SK-N-SH treated with all-trans-retinoic acid at 6 μM for 48 hours (cell line): Measurements from ENCODE around the gene UBE2Z.
A peak's percentile ranks its signal among the peaks of the same experiment; 100 is the strongest.

ENCODE experiments used
- ATAC-seq: fragments of 200-7000 bp; cut with Tn5 transposase; 3 replicates; pipeline ENCODE4 v1.9.1; 2020; ENCODE audit warnings: mild to moderate bottlenecking, moderate library complexity
- ARNTL ChIP-seq: fragments of 450-650 bp; formaldehyde crosslinking; IDR thresholded peaks from 2 replicates; pipeline ENCODE4 v1.5.0; 2020; ENCODE audit warnings: low read depth, mild to moderate bottlenecking, moderate library complexity, borderline replicate concordance
- BACH2 ChIP-seq: fragments of 250-450 bp; sonication (Bioruptor Pico); IDR thresholded peaks from 2 replicates; pipeline ENCODE4 v1.9.0; 2021; ENCODE audit warnings: mild to moderate bottlenecking, borderline replicate concordance
- CSDC2 ChIP-seq: fragments of 250-450 bp; sonication (Bioruptor Pico); IDR thresholded peaks from 2 replicates; pipeline ENCODE4 v1.5.0; 2020; ENCODE audit warnings: mild to moderate bottlenecking, moderate library complexity
- ESRRG ChIP-seq: fragments of 250-450 bp; sonication (Bioruptor Pico); IDR thresholded peaks from 2 replicates; pipeline ENCODE4 v1.6.1; 2021; ENCODE audit warnings: mild to moderate bottlenecking
- GLIS3 ChIP-seq: fragments of 250-450 bp; sonication (Bioruptor Pico); IDR thresholded peaks from 2 replicates; pipeline ENCODE4 v1.5.0; 2020; ENCODE audit warnings: mild to moderate bottlenecking, moderate library complexity
- ISL1 ChIP-seq: fragments of 250-450 bp; sonication (Bioruptor Pico); IDR thresholded peaks from 2 replicates; pipeline ENCODE4 v2.1.2; 2022; ENCODE audit warnings: mild to moderate bottlenecking, moderate library complexity
- OSR1 ChIP-seq: fragments of 250-450 bp; sonication (Bioruptor Pico); IDR thresholded peaks from 2 replicates; pipeline ENCODE4 v1.8.0; 2022; ENCODE audit warnings: moderate library complexity, mild to moderate bottlenecking, inconsistent platforms
- PATZ1 ChIP-seq: fragments of 250-450 bp; sonication (Bioruptor Pico); IDR thresholded peaks from 2 replicates; pipeline ENCODE4 v1.8.0; 2020; ENCODE audit warnings: mild to moderate bottlenecking, moderate library complexity, borderline replicate concordance
- POU6F1 ChIP-seq: fragments of 250-450 bp; sonication (Bioruptor Pico); IDR thresholded peaks from 2 replicates; pipeline ENCODE4 v1.8.0; 2021; ENCODE audit warnings: low read depth, mild to moderate bottlenecking, moderate library complexity, borderline replicate concordance
- PPARA ChIP-seq: fragments of 250-450 bp; sonication (Bioruptor Pico); IDR thresholded peaks from 2 replicates; pipeline ENCODE4 v1.5.0; 2020; ENCODE audit warnings: mild to moderate bottlenecking, borderline replicate concordance
- RARB ChIP-seq: fragments of 250-450 bp; sonication (Bioruptor Pico); IDR thresholded peaks from 2 replicates; pipeline ENCODE4 v1.8.0; 2021; ENCODE audit warnings: mild to moderate bottlenecking, moderate library complexity
- SNAI2 ChIP-seq: fragments of 250-450 bp; sonication (Bioruptor Pico); IDR thresholded peaks from 2 replicates; pipeline ENCODE4 v1.5.0; 2020; ENCODE audit warnings: mild to moderate bottlenecking, moderate library complexity
- TCF4 ChIP-seq: fragments of 250-450 bp; sonication (Bioruptor Pico); IDR thresholded peaks from 2 replicates; pipeline ENCODE4 v1.8.0; 2021; ENCODE audit warnings: mild to moderate bottlenecking, moderate library complexity, borderline replicate concordance
- TOX ChIP-seq: fragments of 250-450 bp; sonication (Bioruptor Pico); IDR thresholded peaks from 2 replicates; pipeline ENCODE4 v1.8.0; 2021; ENCODE audit warnings: mild to moderate bottlenecking, moderate library complexity, borderline replicate concordance
- TSHZ2 ChIP-seq: fragments of 250-450 bp; sonication (Bioruptor Pico); IDR thresholded peaks from 2 replicates; pipeline ENCODE4 v1.5.0; 2020; ENCODE audit warnings: mild to moderate bottlenecking, moderate library complexity
- ZC3H10 ChIP-seq: fragments of 250-450 bp; sonication (Bioruptor Pico); IDR thresholded peaks from 2 replicates; pipeline ENCODE4 v1.5.1; 2021; ENCODE audit warnings: mild to moderate bottlenecking, moderate library complexity
- ZFP30 ChIP-seq: fragments of 450-650 bp; formaldehyde crosslinking; IDR thresholded peaks from 2 replicates; pipeline ENCODE4 v1.5.0; 2022; ENCODE audit warnings: mild to moderate bottlenecking, moderate library complexity
- ZNF565 ChIP-seq: fragments of 450-650 bp; formaldehyde crosslinking; conservative IDR thresholded peaks from 2 replicates; pipeline ENCODE4 v1.5.0; 2020; ENCODE audit warnings: low read depth, mild to moderate bottlenecking, moderate library complexity
- ZNF70 ChIP-seq: fragments of 450-650 bp; formaldehyde crosslinking; IDR thresholded peaks from 2 replicates; pipeline ENCODE4 v1.5.0; 2020; ENCODE audit warnings: mild to moderate bottlenecking, moderate library complexity
- ZNF8 ChIP-seq: fragments of 450-650 bp; formaldehyde crosslinking; IDR thresholded peaks from 2 replicates; pipeline ENCODE4 v1.5.0; 2020; ENCODE audit warnings: mild to moderate bottlenecking, moderate library complexity
- TF ChIP-seq, protein P1 (sequence below): fragments of 250-450 bp; sonication (Bioruptor Pico); IDR thresholded peaks from 2 replicates; pipeline ENCODE4 v1.5.1; 2021; ENCODE audit warnings: mild to moderate bottlenecking, moderate library complexity
- TF ChIP-seq, protein P2 (sequence below): fragments of 250-450 bp; sonication (Bioruptor Pico); IDR thresholded peaks from 2 replicates; pipeline ENCODE4 v1.5.1; 2020; ENCODE audit warnings: low read depth, mild to moderate bottlenecking, moderate library complexity

UBE2Z gene

DNA sequence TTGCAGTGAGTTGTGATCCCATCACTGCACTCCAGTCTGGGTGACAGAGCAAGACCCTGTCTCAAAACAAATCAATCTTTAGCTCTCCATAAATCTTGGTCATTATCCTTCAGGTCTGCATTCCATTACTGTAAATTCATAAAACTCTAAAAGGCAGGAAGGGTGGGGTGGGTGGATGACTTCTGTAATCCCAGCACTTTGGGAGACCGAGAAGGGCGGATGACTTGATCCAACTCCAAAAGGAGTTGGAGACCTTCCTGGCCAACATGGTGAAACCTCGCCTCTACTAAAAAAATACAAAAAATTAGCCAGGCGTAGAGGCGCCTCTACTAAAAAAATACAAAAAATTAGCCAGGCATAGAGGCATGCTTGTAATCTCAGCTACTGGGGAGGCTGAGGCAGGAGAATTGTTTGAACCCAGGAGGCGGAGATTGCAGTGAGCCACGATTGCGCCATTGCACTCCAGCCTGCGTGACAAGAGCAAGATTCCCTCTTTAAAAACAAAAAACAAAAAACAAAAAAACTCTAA is 2.2 kb upstream of the UBE2Z start:
- no peak for ATAC-seq
- TF ChIP-seq OSR1 (CRISPR knock-in tag), result no peak
- no peak for TF ChIP-seq ZC3H10 (CRISPR knock-in tag)
- no peak for TF ChIP-seq PPARA
- no peak for TF ChIP-seq ESRRG
- TF ChIP-seq TOX, result no peak
- no peak for TF ChIP-seq ARNTL (CRISPR knock-in tag)
- TF ChIP-seq, protein P1, sequence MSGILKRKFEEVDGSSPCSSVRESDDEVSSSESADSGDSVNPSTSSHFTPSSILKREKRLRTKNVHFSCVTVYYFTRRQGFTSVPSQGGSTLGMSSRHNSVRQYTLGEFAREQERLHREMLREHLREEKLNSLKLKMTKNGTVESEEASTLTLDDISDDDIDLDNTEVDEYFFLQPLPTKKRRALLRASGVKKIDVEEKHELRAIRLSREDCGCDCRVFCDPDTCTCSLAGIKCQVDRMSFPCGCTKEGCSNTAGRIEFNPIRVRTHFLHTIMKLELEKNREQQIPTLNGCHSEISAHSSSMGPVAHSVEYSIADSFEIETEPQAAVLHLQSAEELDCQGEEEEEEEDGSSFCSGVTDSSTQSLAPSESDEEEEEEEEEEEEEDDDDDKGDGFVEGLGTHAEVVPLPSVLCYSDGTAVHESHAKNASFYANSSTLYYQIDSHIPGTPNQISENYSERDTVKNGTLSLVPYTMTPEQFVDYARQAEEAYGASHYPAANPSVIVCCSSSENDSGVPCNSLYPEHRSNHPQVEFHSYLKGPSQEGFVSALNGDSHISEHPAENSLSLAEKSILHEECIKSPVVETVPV, result no peak
- TF ChIP-seq CSDC2 (CRISPR knock-in tag), result no peak
- TF ChIP-seq TSHZ2, result no peak
- no peak for TF ChIP-seq ISL1
- no peak for TF ChIP-seq ZNF8 (CRISPR knock-in tag)
- no peak for TF ChIP-seq BACH2 (CRISPR knock-in tag)
- TF ChIP-seq RARB, result no peak
- TF ChIP-seq, all 23 proteins: peak for 0

- peak; percentile 34 for ATAC-seq
Observed at GRCh38 chr17:48907713-48908046, 527 bp upstream of the UBE2Z start.

More at GRCh38 chr17:48907713-48908046, 527 bp upstream of the UBE2Z start:
- TF ChIP-seq POU6F1 (CRISPR knock-in tag) (no peak), TCF4 (CRISPR knock-in tag) (no peak), OSR1 (CRISPR knock-in tag) (no peak), ZFP30 (CRISPR knock-in tag) (no peak), ISL1 (no peak), TOX (no peak), CSDC2 (CRISPR knock-in tag) (no peak), ZNF565 (CRISPR knock-in tag) (no peak), ZC3H10 (CRISPR knock-in tag) (no peak), ZNF8 (CRISPR knock-in tag) (no peak), GLIS3 (CRISPR knock-in tag) (no peak), ZNF70 (no peak), ESRRG (no peak), BACH2 (CRISPR knock-in tag) (no peak), SNAI2 (CRISPR knock-in tag) (no peak), PPARA (no peak), ARNTL (CRISPR knock-in tag) (no peak), PATZ1 (CRISPR knock-in tag) (no peak)
- TF ChIP-seq, protein P2, sequence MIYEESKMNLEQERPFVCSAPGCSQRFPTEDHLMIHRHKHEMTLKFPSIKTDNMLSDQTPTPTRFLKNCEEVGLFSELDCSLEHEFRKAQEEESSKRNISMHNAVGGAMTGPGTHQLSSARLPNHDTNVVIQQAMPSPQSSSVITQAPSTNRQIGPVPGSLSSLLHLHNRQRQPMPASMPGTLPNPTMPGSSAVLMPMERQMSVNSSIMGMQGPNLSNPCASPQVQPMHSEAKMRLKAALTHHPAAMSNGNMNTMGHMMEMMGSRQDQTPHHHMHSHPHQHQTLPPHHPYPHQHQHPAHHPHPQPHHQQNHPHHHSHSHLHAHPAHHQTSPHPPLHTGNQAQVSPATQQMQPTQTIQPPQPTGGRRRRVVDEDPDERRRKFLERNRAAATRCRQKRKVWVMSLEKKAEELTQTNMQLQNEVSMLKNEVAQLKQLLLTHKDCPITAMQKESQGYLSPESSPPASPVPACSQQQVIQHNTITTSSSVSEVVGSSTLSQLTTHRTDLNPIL (CRISPR knock-in tag), result no peak
